Ovary (tissue), 10 donors: Measurements from ENCODE around the gene OVAAL. TPM values are rescaled to one million over a fixed set of nuclear protein-coding genes. Genes with fewer than 3 reads are reported as not detected.

ENCODE experiments used
- DNase-seq, 5 donors: peaks; one replicate each; pipeline ENCODE4 v3.0.0-alpha.2; 2019 to 2020
- H3K27ac ChIP-seq, 2 donors: fragments of 200-600 bp; one replicate each; pipeline versions ENCODE4 v1.5.1 to v1.8.0; 2019 to 2022
- H3K27me3 ChIP-seq: fragments of 200-600 bp; one replicate; pipeline ENCODE4 v1.8.0; 2022
- H3K36me3 ChIP-seq: fragments of 200-600 bp; sonication (generic); one replicate; pipeline ENCODE4 v1.5.1; 2019
- H3K4me1 ChIP-seq: one replicate; pipeline ENCODE4 v1.8.1; 2013; ENCODE audit warnings: mild to moderate bottlenecking, moderate library complexity; ENCODE audit not compliant: insufficient read depth
- H3K4me3 ChIP-seq: fragments of 200-600 bp; sonication (generic); one replicate; pipeline ENCODE4 v1.5.1; 2017
- H3K9me3 ChIP-seq, 2 donors: fragments of 200-600 bp in 1 of 2; sonication (generic) in 1 of 2; one replicate each; pipeline versions ENCODE4 v1.5.1 to v1.8.1; 2013 to 2019; ENCODE audit warnings: mild to moderate bottlenecking in 1 of 2, moderate library complexity in 1 of 2
- EP300 ChIP-seq: sonication (generic); formaldehyde crosslinking; IDR thresholded peaks from one replicate; pipeline ENCODE4 v1.6.1; 2017; ENCODE audit warnings: antibody characterized with exemption
- POLR2A ChIP-seq: fragments of 450-650 bp; IDR thresholded peaks from one replicate; pipeline ENCODE4 v1.6.1; 2017; ENCODE audit warnings: antibody characterized with exemption, mild to moderate bottlenecking, moderate library complexity
- WGBS, 3 donors: extraction: QIAGEN DNeasy Blood & Tissue Kit in 1 of 3; methylation state at CpG; one replicate each; pipeline versions ENCODE4 v1.1.5 to v1.1.7; 2013 to 2017; 5-methylcytosine and 5-hydroxymethylcytosine counted together
- intact Hi-C, 4 donors: fragments of 100-400 bp; cut with DNase I; formaldehyde crosslinking; loops; one replicate each; pipeline versions ENCODE4 v1.11.0 to v1.15.1; 2022 to 2023
- long read RNA-seq, 3 donors: library from polyadenylated mRNA in 2 of 3; unstranded in 2 of 3; transcript quantifications; one replicate each; pipeline ENCODE4 v2.0.0 and lab custom pipeline, GENCODE V29; 2021 to 2026
- polyA plus RNA-seq, 2 donors: library from polyadenylated mRNA; stranded (reverse); fragments of 200-250 nt in 1 of 2; fragments of 350-450 nt in 1 of 2; fragmentation: Illumina TruSeq in 1 of 2; extraction: RNeasy Lipid Tissue Mini Kit (QIAGEN cat#74804) in 1 of 2; gene quantifications; one replicate each; pipeline ENCODE4 v1.2.3, GENCODE V29; 2013 to 2014
- total RNA-seq, 7 donors: library from RNA; depleted of rRNA in 2 of 7; stranded (reverse); fragments of >200 nt in 2 of 7; fragmentation: NEBNext Ultra II Directional in 3 of 7; extraction: Animal tissue kit (Norgen Biotek cat#: 25700) in 3 of 7; gene quantifications; one replicate each; pipeline versions ENCODE4 v1.1.0 to v1.2.4, GENCODE V29; 2016 to 2023
- TF ChIP-seq, protein P1 (sequence below), 3 donors: fragments of 450-650 bp in 2 of 3; fragments of 200-600 bp in 1 of 3; IDR thresholded peaks; one replicate each; pipeline versions ENCODE4 v1.5.1 to v1.8.0; 2016 to 2022; ENCODE audit warnings: antibody characterized with exemption in 3 of 3, mild to moderate bottlenecking in 1 of 3
- donor health status: DM: no; HTN: no; CAD: no; lungs with moderate emphysema.
- donor health status: DM: no; HTN: no; CAD: no.
- donor health status: Bipolar disorder and iron deficiency.
- donor health status: DM: yes; HTN: yes; CAD: no.
- donor health status: DM: no; HTN: no; CAD: no.
- donor health status: DM: yes; HTN: yes; CAD: no.

The OVAAL gene
- total RNA-seq, result not detected
- not detected for polyA plus RNA-seq
- long read RNA-seq, donor 1, result 0 reads
- long read RNA-seq, donor 2, result 0 reads
- long read RNA-seq, donor 3, result 0 reads

DNA sequence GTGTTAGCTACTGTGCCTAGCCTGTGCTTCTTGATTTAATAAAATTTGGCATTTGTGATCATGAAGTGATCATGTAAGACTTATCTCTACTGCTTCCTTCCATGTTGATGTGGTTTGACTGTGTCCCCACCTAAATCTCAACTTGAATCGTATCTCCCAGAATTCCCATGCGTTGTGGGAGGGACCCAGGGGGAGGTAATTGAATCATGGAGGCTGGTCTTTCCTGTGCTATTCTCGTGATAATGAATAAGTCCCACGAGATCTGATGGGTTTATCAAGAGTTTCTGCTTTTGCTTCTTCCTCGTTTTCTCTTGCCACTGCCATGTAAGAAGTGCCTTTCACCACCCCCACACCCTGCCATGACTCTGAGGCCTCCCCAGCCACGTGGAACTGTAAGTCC lies at the start of gene OVAAL:
OVAAL (plus strand) TSS at position 301 of the 400 bp plus-strand sequence.
- Histone ChIP-seq H3K9me3 (no peaks in the 10 kb centered on the region), H3K36me3 (no peaks in the 10 kb centered on the region), H3K27me3 (no peaks in the 10 kb centered on the region), H3K4me1 (no peaks in the 10 kb centered on the region), H3K27ac (no peak within 1 kb of the TSS), H3K4me3 (no peak within 1 kb of the TSS)
- TF ChIP-seq EP300 (no peak), POLR2A (no peak)
- TF ChIP-seq, protein P1, sequence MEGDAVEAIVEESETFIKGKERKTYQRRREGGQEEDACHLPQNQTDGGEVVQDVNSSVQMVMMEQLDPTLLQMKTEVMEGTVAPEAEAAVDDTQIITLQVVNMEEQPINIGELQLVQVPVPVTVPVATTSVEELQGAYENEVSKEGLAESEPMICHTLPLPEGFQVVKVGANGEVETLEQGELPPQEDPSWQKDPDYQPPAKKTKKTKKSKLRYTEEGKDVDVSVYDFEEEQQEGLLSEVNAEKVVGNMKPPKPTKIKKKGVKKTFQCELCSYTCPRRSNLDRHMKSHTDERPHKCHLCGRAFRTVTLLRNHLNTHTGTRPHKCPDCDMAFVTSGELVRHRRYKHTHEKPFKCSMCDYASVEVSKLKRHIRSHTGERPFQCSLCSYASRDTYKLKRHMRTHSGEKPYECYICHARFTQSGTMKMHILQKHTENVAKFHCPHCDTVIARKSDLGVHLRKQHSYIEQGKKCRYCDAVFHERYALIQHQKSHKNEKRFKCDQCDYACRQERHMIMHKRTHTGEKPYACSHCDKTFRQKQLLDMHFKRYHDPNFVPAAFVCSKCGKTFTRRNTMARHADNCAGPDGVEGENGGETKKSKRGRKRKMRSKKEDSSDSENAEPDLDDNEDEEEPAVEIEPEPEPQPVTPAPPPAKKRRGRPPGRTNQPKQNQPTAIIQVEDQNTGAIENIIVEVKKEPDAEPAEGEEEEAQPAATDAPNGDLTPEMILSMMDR (IDR thresholded peaks at IDR 0.05), result no peak
- intact Hi-C loops, result no loop called here
- no peak for DNase-seq
- WGBS, 3 donors, result 78 to 83% (median 80%) methylated on average over 6 of the region's 6 CpGs

DNA sequence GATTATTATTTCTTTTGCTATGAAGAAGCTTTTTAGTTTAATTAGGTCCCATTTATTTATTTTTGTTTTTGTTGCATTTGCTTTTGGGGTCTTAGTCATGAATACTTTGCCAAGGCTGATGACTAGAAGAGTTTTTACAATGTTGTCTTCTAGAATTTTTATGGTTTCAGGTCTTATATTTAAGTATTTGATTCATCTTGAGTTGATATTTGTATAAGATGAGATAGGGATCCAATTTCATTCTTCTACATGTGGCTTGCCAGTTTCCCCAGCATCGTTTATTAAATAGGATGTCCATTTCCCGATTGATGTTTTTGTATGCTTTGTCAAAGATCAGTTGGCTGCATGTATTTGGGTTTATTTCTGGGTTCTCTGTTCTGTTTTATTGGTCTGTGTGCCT lies 47.9 kb upstream of the OVAAL start:
- no peak for DNase-seq
- no peaks in the 10 kb centered on the region for H3K9me3 ChIP-seq
- H3K4me3 ChIP-seq, result no peak overlapping the region
- TF ChIP-seq, protein P1 (IDR thresholded peaks at IDR 0.05), result no peak
- TF ChIP-seq EP300, result no peak
- TF ChIP-seq POLR2A, result no peak
- 92 to 99% (median 95%) methylated on average over 2 of the region's 2 CpGs for whole genome bisulfite sequencing, 3 donors
- H3K27me3 ChIP-seq, result no peaks in the 10 kb centered on the region
- H3K4me1 ChIP-seq, result no peaks in the 10 kb centered on the region
- H3K27ac ChIP-seq, result no peak overlapping the region
- no peaks in the 10 kb centered on the region for H3K36me3 ChIP-seq
- intact Hi-C loops, result loop anchor here in 2 of 4 donors (10.0 kb wide), 1 partner anchor 634 kb away; no protein-coding TSS in a partner anchor

DNA sequence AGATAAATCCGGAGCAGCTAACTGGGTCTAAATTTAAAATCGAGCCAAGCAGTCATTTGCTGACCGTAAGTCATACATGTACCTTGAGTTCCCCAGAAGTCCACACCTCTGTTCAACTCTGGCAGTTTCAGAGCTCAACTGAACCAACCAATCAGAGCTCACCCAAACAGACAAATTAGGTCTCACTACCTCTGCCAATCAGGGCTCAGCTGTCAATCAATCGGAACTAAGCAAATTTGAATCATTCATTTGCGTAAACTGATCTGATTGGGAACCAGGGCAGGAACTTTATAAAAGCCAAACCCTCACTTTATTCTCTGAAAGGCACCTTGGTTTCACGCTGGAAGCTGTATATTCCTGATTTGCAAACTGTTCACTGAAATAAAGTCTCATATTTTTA lies 45.2 kb upstream of the OVAAL start:
- Histone ChIP-seq H3K4me1 (no peaks in the 10 kb centered on the region), H3K36me3 (no peaks in the 10 kb centered on the region), H3K27me3 (no peaks in the 10 kb centered on the region), H3K4me3 (no peak overlapping the region), H3K27ac (no peak overlapping the region), H3K9me3 (no peaks in the 10 kb centered on the region)
- TF ChIP-seq POLR2A, result no peak
- TF ChIP-seq, protein P1 (IDR thresholded peaks at IDR 0.05), result no peak
- no peak for TF ChIP-seq EP300
- intact Hi-C loops, result loop anchor here in 2 of 4 donors (10.0 kb wide), 1 partner anchor 631 kb away; no protein-coding TSS in a partner anchor
- no peak for DNase-seq
- WGBS, 3 donors, result 71 to 76% (median 75%) methylated on average over 6 of the region's 6 CpGs

DNA sequence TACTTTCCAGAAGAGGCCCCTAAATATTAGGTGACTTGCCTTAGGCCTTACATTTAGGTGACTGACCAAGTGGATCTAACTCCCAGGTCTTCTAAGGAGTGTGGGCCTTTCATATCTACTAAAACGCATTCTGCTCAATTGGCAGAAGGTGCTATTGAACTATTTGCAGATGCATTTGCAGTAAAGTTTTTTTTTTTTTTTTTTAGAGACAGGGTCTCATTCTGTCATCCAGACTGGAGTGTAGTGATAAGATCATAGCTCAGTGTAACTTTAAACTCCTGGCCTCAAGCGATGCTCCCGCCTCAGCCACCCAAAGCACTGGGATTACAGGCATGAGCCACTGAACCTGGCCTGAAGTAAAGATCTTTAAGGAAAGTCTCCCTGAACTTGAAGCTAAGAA lies 43.4 kb upstream of the OVAAL start:
- no peak for TF ChIP-seq EP300
- TF ChIP-seq, protein P1 (IDR thresholded peaks at IDR 0.05), result no peak
- no peak for TF ChIP-seq POLR2A
- Histone ChIP-seq H3K36me3 (no peaks in the 10 kb centered on the region), H3K27me3 (no peaks in the 10 kb centered on the region), H3K4me3 (no peak overlapping the region), H3K27ac (no peak overlapping the region), H3K4me1 (no peaks in the 10 kb centered on the region), H3K9me3 (no peaks in the 10 kb centered on the region)
- intact Hi-C loops, result loop anchor here in 2 of 4 donors (5.0 to 10.0 kb wide), 2 partner anchors 347 to 629 kb away; no protein-coding TSS in a partner anchor
- WGBS, 3 donors, result 25 to 41% (median 35%) methylated on average over 3 of the region's 3 CpGs
- no peak for DNase-seq
